SW 1271 (cell line): ENCODE data around the gene CPNE8.

Source experiments
- DNase-seq, 2 experiments: peaks; one replicate each; lab custom pipeline; 2025; lab: John Stamatoyannopoulos, UW

Gene CPNE8

DNA sequence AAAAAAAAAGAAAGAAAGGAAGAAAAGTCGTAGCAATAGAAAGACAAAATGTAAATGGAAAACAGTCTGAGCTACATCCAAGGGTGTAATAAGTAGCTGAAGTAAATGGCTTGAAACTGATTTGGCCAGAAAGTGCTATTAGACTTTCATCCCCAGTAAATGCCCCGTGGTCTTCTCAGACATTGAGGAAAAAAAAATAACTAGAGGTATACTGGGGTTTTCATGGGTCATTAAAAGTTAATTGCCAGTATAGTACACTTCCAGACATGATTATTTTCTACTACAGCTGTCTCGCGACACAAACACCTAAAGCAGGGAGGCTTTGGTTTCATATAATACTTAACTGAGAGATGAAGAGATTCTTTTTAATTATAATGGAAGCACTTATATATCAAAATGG, 271.9 kb downstream of the CPNE8 start:
- no peak for DNase-seq

DNA sequence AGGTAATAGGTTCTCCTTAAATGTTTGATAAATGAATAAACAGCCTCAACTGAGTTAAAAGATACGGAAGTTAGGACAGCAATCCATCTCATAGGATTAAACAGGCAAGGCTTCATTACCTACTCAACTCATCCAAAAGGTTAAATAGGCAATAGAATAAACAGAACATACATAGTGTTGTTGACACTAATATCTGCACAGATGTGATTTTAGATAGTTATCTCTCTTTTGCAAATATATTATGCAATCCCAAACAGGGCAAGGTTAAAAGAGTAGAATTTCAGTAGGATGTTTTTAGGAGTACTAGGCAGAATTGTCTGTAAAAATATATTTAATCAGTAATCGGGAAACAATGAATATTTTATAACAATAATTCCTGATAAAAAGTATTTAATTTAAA, 276.3 kb downstream of the CPNE8 start:
- DNase-seq, result no peak

DNA sequence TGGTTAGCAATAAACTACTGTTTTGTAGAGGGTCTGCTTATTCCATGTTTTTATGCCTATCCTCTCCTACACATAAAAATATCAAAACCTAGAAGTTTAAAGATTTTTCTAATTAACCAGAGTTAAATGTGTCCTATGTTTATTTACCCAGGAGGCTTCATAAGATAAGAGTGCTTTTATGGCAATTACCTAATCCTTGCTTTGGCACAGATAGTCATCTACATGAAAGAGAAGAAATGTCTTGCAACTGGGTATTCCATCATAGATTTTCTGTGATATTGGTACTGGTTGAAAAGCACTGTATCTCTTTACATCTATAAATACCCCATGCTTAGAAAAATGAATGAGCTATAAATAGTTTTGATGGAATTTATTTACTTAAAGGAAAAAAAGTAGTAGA, 277.1 kb downstream of the CPNE8 start:
- no peak for DNase-seq

DNA sequence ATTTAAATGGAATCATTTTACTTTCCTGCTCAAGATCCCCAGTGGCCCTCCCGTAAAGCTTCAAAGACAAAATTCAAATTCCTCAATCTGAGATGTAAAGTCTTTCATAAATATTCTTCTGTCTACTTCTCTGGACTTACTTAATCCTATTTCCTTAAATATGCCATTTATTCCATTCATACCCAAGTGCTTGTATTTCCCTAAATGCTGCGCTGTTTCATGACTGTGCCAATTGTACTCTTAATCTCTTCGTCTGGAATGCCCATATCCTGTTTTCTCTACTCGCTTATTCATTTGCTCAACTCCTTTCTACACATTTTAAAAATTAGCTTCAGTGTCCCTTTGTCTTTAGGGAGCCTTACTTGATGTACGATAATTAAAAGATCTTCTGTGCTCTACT, 280.1 kb downstream of the CPNE8 start:
- DNase-seq, result no peak

DNA sequence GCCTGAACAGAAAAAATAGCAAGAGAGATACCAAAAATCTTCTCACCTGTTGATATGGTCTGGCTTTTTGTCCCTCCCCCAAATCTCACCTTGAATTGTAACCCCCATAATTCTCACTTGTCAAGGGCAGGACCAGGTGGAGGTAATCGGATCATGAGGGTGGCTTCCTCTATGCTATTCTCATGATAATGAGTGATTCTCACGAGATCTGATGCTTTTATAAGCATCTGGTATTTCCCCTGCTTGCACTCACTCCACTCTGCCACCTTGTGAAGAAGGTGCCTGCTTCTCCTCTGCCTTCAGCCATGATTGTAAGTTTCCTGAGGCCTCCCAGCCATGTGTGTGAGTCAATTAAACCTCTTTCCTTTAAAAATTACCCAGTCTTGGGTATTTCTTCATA, 291.2 kb downstream of the CPNE8 start:
- no peak for DNase-seq

DNA sequence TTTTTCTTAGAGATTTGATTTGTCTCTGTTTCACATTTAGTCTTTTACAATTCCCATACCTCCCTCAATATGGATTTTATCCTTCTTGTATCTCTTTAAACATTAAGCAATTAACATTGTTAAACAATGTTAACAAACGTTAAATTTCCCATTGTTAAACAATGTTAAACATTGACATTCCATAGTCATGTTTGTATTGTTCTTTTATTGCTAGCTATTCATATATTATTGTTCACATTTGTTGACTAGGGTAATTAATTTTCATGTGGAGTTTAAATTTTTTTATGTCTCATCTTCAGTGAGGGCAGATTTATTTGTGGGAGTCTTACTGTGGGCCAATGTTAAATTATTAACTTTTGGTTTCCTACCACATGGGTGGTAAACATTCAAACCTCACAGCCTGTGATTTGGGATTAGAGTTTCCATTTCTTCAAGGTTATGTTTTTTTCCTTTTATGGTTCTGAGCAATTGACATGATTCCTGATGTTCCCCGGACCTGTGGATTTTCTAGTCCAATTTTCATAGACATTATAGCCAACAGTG, 294.5 kb downstream of the CPNE8 start:
- DNase-seq, result no peak

DNA sequence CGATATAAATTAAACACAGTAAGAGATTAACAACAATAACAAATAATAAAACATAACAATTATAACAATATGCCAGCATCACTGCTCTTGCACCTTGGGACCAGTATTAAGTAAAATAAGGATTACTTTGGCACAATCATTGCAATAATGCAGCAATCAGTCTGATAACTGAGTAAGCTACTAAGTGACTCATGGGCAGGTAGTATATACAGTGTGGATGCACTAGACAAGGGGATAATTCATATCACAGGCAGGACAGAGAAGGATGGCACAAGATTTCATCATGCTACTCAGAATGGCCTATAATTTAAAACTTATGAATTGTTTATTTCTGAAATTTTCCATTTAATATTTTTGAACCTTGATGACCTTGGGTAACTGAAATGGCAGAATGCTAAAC, 298.1 kb downstream of the CPNE8 start:
- no peak for DNase-seq
